K562 (cell line): ENCODE measurements around the gene ACBD6.

Source experiments
- CTCF ChIP-seq, 3 experiments: IDR thresholded peaks in 2 of 3; conservative IDR thresholded peaks in 1 of 3; 2 replicates each; pipeline ENCODE4 v1.5.1; 2011 to 2012; ENCODE audit warnings: low read length in 3 of 3, mild to moderate bottlenecking in 3 of 3, control low read depth in 2 of 3, improper control_type of control experiment in 1 of 3, inconsistent platforms in 1 of 3, low read depth in 1 of 3, mixed read lengths in 1 of 3, moderate library complexity in 1 of 3; ENCODE audit not compliant: insufficient read depth in 2 of 3
- DPF2 ChIP-seq: fragments of 450-650 bp; IDR thresholded peaks from 2 replicates; pipeline ENCODE4 v1.6.1; 2016
- ELF1 ChIP-seq: fragments of 200-800 bp; sonication (Bioruptor generic); IDR thresholded peaks from 2 replicates; pipeline ENCODE4 v1.6.1; 2016; ENCODE audit warnings: missing genetic modification characterization, missing compliant biosample characterization
- ETV6 ChIP-seq, 3 experiments: fragments of 150-350 bp in 1 of 3; sonication (generic) in 1 of 3; formaldehyde crosslinking in 1 of 3; IDR thresholded peaks; 2 replicates each; pipeline versions ENCODE4 v1.6.1 to v1.8.0; 2014 to 2022; ENCODE audit warnings: borderline replicate concordance in 2 of 3, low read depth in 2 of 3, antibody characterized with exemption in 1 of 3, low read length in 1 of 3, mild to moderate bottlenecking in 1 of 3, missing genetic modification reagents in 1 of 3
- EZH2 ChIP-seq: IDR thresholded peaks from 2 replicates; pipeline ENCODE4 v1.6.1; 2012; ENCODE audit warnings: low read depth, mild to moderate bottlenecking, inconsistent platforms, low read length, borderline replicate concordance
- FOXK1 ChIP-seq: sonication (generic); formaldehyde crosslinking; IDR thresholded peaks from 2 replicates; pipeline ENCODE4 v1.8.0; 2022; ENCODE audit warnings: missing genetic modification reagents, mild to moderate bottlenecking, borderline replicate concordance
- HSF4 ChIP-seq: fragments of 250-450 bp; sonication (Bioruptor Pico); IDR thresholded peaks from 2 replicates; pipeline ENCODE4 v2.1.2; 2022; ENCODE audit warnings: mild to moderate bottlenecking, moderate library complexity, borderline replicate concordance
- SP2 ChIP-seq: IDR thresholded peaks from 2 replicates; pipeline ENCODE4 v1.6.1; 2011; ENCODE audit warnings: mild to moderate bottlenecking, low read depth, low read length, moderate library complexity; ENCODE audit not compliant: poor library complexity, severe bottlenecking; ENCODE audit errors: extremely low read depth
- THRAP3 ChIP-seq: fragments of 450-650 bp; IDR thresholded peaks from 2 replicates; pipeline ENCODE4 v1.6.1; 2016; ENCODE audit warnings: mild to moderate bottlenecking, inconsistent platforms, borderline replicate concordance
- THRB ChIP-seq: fragments of 450-650 bp; formaldehyde crosslinking; conservative IDR thresholded peaks from 2 replicates; pipeline ENCODE4 v1.4.0; 2022; ENCODE audit warnings: mild to moderate bottlenecking, missing genetic modification characterization
- ZNF324 ChIP-seq: fragments of 250-450 bp; sonication (Bioruptor Pico); IDR thresholded peaks from 2 replicates; pipeline ENCODE4 v1.4.0; 2020; ENCODE audit warnings: mild to moderate bottlenecking
- ZNF717 ChIP-seq: fragments of 250-450 bp; sonication (Bioruptor Pico); IDR thresholded peaks from 2 replicates; pipeline ENCODE4 v1.5.0; 2021

- no peak for TF ChIP-seq EZH2
- no peak for TF ChIP-seq DPF2
- no peak for TF ChIP-seq FOXK1
- TF ChIP-seq ELF1, result no peak
- TF ChIP-seq CTCF (IDR thresholded peaks at IDR 0.05 in 2 of 3, conservative IDR thresholded peaks at IDR 0.05 in 1 of 3; ENCODE audit: insufficient read depth in 2 of 3, low read depth in 1 of 3, low read length in 3 of 3), result no peak
- TF ChIP-seq ZNF324 (CRISPR knock-in tag), result no peak
- TF ChIP-seq SP2, result no peak
- no peak for TF ChIP-seq THRAP3
- no peak for TF ChIP-seq ETV6 (IDR thresholded peaks at IDR 0.05; ENCODE audit: borderline replicate concordance in 1 of 2, low read depth in 2 of 2, low read length in 1 of 2)
- no peak for TF ChIP-seq ETV6 (CRISPR knock-in tag; IDR thresholded peaks at IDR 0.05; ENCODE audit: borderline replicate concordance)
- TF ChIP-seq ZNF717 (CRISPR knock-in tag), result no peak
- no peak for TF ChIP-seq THRB (CRISPR knock-in tag)
- no peak for TF ChIP-seq HSF4 (CRISPR knock-in tag)
These were observed 241.8 kb downstream of the ACBD6 start for GRCh38 chr1:180260541-180260940.
